K562 (cell line): ENCODE measurements around the gene ACP1. TPM values are rescaled to one million over a fixed set of nuclear protein-coding genes. Genes with fewer than 3 reads are reported as not detected.
A peak's percentile ranks its signal among the peaks of the same experiment; 100 is the strongest.

Experiments
- ATAC-seq: fragments of 200-7000 bp; cut with Tn5 transposase; 3 replicates; pipeline ENCODE4 v1.9.1; 2020; ENCODE audit warnings: moderate library complexity
- BruUV-seq: library from RNA; stranded (reverse); fragments of 400-500 nt; replicated peaks from 2 replicates; lab custom pipeline; 2021; lab: Mats Ljungman, UMichigan
- CTCF ChIA-PET: fragments of 300-600 bp; formaldehyde crosslinking; extraction: SDS; loops from one replicate; lab custom pipeline; 2021; ENCODE audit warnings: low intra/inter-chr PET ratio; lab: Yijun Ruan, JAX
- POLR2A ChIA-PET: fragments of 300-600, 350-650 bp; sonication (Branson Sonifier 250); formaldehyde crosslinking; extraction: SDS; loops from one replicate; lab custom pipeline; 2021; ENCODE audit warnings: antibody characterized with exemption, inconsistent platforms; lab: Yijun Ruan, JAX
- DNase-seq, 4 experiments: peaks; one replicate each; pipeline versions ENCODE4 v3.0.0 to v3.0.0-alpha.2; 2011 to 2018; ENCODE audit warnings: low spot score in 3 of 4, mixed read lengths in 3 of 4; ENCODE audit errors: extremely low read depth in 1 of 4
- FAIRE-seq: peaks from 2 replicates; lab custom pipeline; 2011; peaks lifted over from hg19 to GRCh38; lab: Jason Lieb, UNC
- H2AFZ ChIP-seq: 2 replicates; pipeline ENCODE4 v1.6.0; 2011; ENCODE audit warnings: low read depth, low read length, control low read depth, inconsistent platforms
- H3K27ac ChIP-seq: fragments of 200-600 bp; 3 replicates; pipeline ENCODE4 v1.8.0; 2011; ENCODE audit warnings: low read depth, mild to moderate bottlenecking, control low read depth, inconsistent platforms, low read length, moderate library complexity, mixed read lengths; ENCODE audit errors: extremely low read depth
- H3K27me3 ChIP-seq, 2 experiments: fragments of 300-600 bp in 1 of 2; 2 replicates in 1 of 2; 3 replicates in 1 of 2; pipeline versions ENCODE4 v1.6.0 to v1.8.0; 2011; ENCODE audit warnings: inconsistent platforms in 2 of 2, low read length in 2 of 2, mild to moderate bottlenecking in 1 of 2, mixed read lengths in 1 of 2, moderate library complexity in 1 of 2; ENCODE audit not compliant: control insufficient read depth in 2 of 2, insufficient read depth in 2 of 2
- H3K36me3 ChIP-seq: fragments of 300-600 bp; 3 replicates; pipeline ENCODE4 v1.8.0; 2011; ENCODE audit warnings: mild to moderate bottlenecking, low read length, inconsistent platforms; ENCODE audit not compliant: control insufficient read depth, insufficient read depth
- H3K4me1 ChIP-seq, 2 experiments: fragments of 200-600 bp in 1 of 2; replicated peaks in 1 of 2; 2 replicates in 1 of 2; 3 replicates in 1 of 2; pipeline versions ENCODE4 v1.5.1 to v1.8.0; 2011; ENCODE audit warnings: inconsistent platforms in 2 of 2, low read length in 2 of 2, mild to moderate bottlenecking in 1 of 2, mixed read lengths in 1 of 2, moderate library complexity in 1 of 2; ENCODE audit not compliant: control insufficient read depth in 2 of 2, insufficient read depth in 2 of 2
- H3K4me2 ChIP-seq: 2 replicates; pipeline ENCODE4 v1.6.1; 2011; ENCODE audit warnings: low read length, control low read depth, inconsistent platforms, mixed read lengths; ENCODE audit not compliant: insufficient read depth
- H3K4me3 ChIP-seq: fragments of 200-600 bp; sonication (generic), shearing (Covaris generic); 2 replicates; pipeline ENCODE4 v1.5.1; 2016; ENCODE audit warnings: control low read depth, inconsistent platforms
- H3K79me2 ChIP-seq: fragments of 200-600 bp; 3 replicates; pipeline ENCODE4 v1.8.0; 2011; ENCODE audit warnings: low read length, inconsistent platforms; ENCODE audit not compliant: control insufficient read depth, insufficient read depth
- H3K9ac ChIP-seq, 2 experiments: 2 replicates each; pipeline versions ENCODE4 v1.6.0 to v1.6.1; 2011; ENCODE audit warnings: low read depth in 2 of 2, low read length in 2 of 2, control low read depth in 1 of 2, inconsistent platforms in 1 of 2, mild to moderate bottlenecking in 1 of 2, mixed read lengths in 1 of 2; ENCODE audit not compliant: insufficient read depth in 1 of 2
- H3K9me1 ChIP-seq: one replicate; pipeline ENCODE4 v1.6.0; 2011; ENCODE audit warnings: inconsistent platforms, mild to moderate bottlenecking, low read length, moderate library complexity; ENCODE audit not compliant: control insufficient read depth, insufficient read depth
- H3K9me3 ChIP-seq: replicated peaks from 2 replicates; pipeline ENCODE4 v1.5.1; 2011; ENCODE audit warnings: low read depth, low read length, inconsistent platforms; ENCODE audit not compliant: control insufficient read depth, insufficient read depth
- H4K20me1 ChIP-seq: replicated peaks from 2 replicates; pipeline ENCODE4 v1.6.1; 2011; ENCODE audit warnings: low read length, inconsistent platforms, mixed read lengths; ENCODE audit not compliant: control insufficient read depth, insufficient read depth
- EP300 ChIP-seq: IDR thresholded peaks from 2 replicates; pipeline ENCODE4 v1.6.1; 2012; ENCODE audit warnings: low read length, improper control_type of control experiment
- MAFG ChIP-seq: fragments of 450-650 bp; conservative IDR thresholded peaks from 2 replicates; pipeline ENCODE4 v1.6.1; 2016; ENCODE audit warnings: missing genetic modification characterization, missing compliant biosample characterization
- MEIS2 ChIP-seq: fragments of 450-650 bp; IDR thresholded peaks from 2 replicates; pipeline ENCODE4 v1.6.1; 2014; ENCODE audit warnings: mild to moderate bottlenecking; ENCODE audit not compliant: partially characterized antibody
- ZNF165 ChIP-seq: fragments of 250-450 bp; sonication (Bioruptor Pico); IDR thresholded peaks from 2 replicates; pipeline ENCODE4 v1.4.0; 2020; ENCODE audit warnings: borderline replicate concordance
- WGBS: fragments of 100-300 bp; shearing (Covaris generic); methylation state at CpG from one replicate; pipeline ENCODE4 v1.1.6; 2016; ENCODE audit warnings: low coverage, mixed read lengths; ENCODE audit not compliant: insufficient coverage; ENCODE audit errors: missing lambda C conversion rate; 5-methylcytosine and 5-hydroxymethylcytosine counted together
- in situ Hi-C: fragments of 300-500 bp; cut with MboI; formaldehyde crosslinking; loops from 4 replicates; pipeline ENCODE4 v1.15.0; 2018; ENCODE audit warnings: inconsistent platforms, mixed read lengths
- intact Hi-C: fragments of 100-400 bp; cut with micrococcal nuclease; formaldehyde crosslinking; loops from 2 replicates; pipeline ENCODE4 v1.14.2; 2022
- polyA plus RNA-seq, 8 experiments: library from polyadenylated mRNA; depleted of rRNA in 4 of 8; stranded (reverse) in 5 of 8; unstranded in 3 of 8; fragments of >200 nt; fragmentation: Nextera tagmentation in 2 of 8; fragmentation: Illumina TruSeq in 1 of 8; extraction: Ambion mirVana in 2 of 8; extraction: Trizol in 1 of 8; gene quantifications; 2 replicates each; pipeline versions ENCODE4 v1.2.1 to v1.2.3, GENCODE V29; 2011 to 2014; ENCODE audit warnings: inconsistent platforms in 1 of 8, missing spikeins in 1 of 8
- total RNA-seq, 7 experiments: library from RNA; depleted of rRNA in 6 of 7; stranded (reverse); fragments of >200 nt in 6 of 7; fragmentation: Illumina TruSeq in 2 of 7; extraction: Trizol in 2 of 7; gene quantifications; 2 replicates each; pipeline versions ENCODE4 v1.2.1 to v1.2.3, GENCODE V29; 2011 to 2021; ENCODE audit warnings: low replicate concordance in 1 of 7
- TF ChIP-seq, protein P1 (sequence below), 2 experiments: IDR thresholded peaks in 1 of 2; conservative IDR thresholded peaks in 1 of 2; 2 replicates each; pipeline ENCODE4 v1.6.1; 2016; ENCODE audit warnings: low read depth in 2 of 2, mild to moderate bottlenecking in 1 of 2, missing compliant biosample characterization in 1 of 2, missing genetic modification characterization in 1 of 2, moderate library complexity in 1 of 2
- TF ChIP-seq, protein P2 (sequence below): fragments of 250-450 bp; sonication (Bioruptor Pico); IDR thresholded peaks from 2 replicates; pipeline ENCODE4 v1.6.1; 2021; ENCODE audit warnings: mild to moderate bottlenecking

The ACP1 gene
- total and polyA plus RNA-seq, 9 of the 15 experiments (the other 6 are each of a cell fraction or from before 2014, with no cell fraction given): 139 to 493 (median 189) TPM

DNA sequence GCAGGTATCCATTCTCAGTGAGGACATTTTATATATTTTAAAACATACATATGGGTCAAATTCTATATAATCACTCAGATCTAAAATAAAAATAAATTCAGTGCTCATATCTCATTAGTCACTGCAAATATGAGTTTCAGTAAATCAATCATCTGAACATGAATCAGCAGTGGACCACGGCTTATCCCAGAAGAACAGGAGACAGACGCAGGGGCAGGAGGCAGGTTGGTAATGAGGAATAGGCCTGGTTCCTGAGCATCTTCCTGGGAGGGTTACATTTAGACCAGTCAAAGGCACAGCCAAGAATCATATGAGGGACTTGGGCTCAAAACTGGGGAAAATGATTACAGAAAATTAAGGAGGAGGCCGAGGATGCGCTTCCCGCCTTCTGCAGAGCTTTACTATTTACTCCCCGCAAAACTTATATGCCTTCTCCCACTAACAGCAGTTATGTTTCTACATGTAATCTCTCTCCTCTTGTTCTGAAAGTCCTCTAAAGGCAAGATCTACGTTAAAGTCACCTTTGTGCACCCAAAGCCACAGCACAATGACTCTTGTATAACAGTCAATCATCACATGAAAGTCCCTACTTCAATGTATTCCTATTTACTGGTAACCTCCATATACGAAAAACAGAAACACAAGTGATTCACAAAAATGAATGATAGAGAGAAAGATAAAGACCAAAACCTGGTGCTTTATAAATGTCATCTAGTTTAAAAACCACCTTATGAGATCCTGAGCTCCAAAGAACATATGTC, 36.0 kb upstream of the ACP1 start:
- H3K27me3 ChIP-seq: no peaks in the 10 kb centered on the region; a peak in 1 of 5 replicates
- no peaks in the 10 kb centered on the region for H3K36me3 ChIP-seq
- H4K20me1 ChIP-seq: no peaks in the 10 kb centered on the region
- intact Hi-C loops: no loop called here
- H3K9me3 ChIP-seq: no peaks in the 10 kb centered on the region
- no peaks in the 10 kb centered on the region for H3K79me2 ChIP-seq
- no peaks in the 10 kb centered on the region for H3K9me1 ChIP-seq
- BruUV-seq: no TSS peak
- H3K4me1 ChIP-seq: no peaks in the 10 kb centered on the region; a peak in 1 of 5 replicates
- ChIA-PET CTCF (no interaction called here), POLR2A (interaction anchor here (0.6 to 1.0 kb wide), 2 partner anchors 12 to 55 kb away, joined by 3 read pairs; no protein-coding TSS in a partner anchor)
- no peak overlapping the region for H3K4me3 ChIP-seq
- no peak overlapping the region for H3K27ac ChIP-seq
- no peak for DNase-seq
- no peak for FAIRE-seq
- no peak overlapping the region for H2AFZ ChIP-seq
- in situ Hi-C loops: no loop called here
- 22% methylated on average over 8 of the region's 8 CpGs for WGBS
- H3K9ac ChIP-seq: no peak overlapping the region
- ATAC-seq: no peak
- TF ChIP-seq, protein P1, sequence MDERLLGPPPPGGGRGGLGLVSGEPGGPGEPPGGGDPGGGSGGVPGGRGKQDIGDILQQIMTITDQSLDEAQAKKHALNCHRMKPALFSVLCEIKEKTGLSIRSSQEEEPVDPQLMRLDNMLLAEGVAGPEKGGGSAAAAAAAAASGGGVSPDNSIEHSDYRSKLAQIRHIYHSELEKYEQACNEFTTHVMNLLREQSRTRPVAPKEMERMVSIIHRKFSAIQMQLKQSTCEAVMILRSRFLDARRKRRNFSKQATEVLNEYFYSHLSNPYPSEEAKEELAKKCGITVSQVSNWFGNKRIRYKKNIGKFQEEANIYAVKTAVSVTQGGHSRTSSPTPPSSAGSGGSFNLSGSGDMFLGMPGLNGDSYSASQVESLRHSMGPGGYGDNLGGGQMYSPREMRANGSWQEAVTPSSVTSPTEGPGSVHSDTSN (CRISPR knock-in tag; IDR thresholded peaks at IDR 0.05; ENCODE audit: low read depth): no peak
- TF ChIP-seq, protein P1 (tag; conservative IDR thresholded peaks at IDR 0.05; ENCODE audit: low read depth): peak; percentile 25; the same call in 1 of the 2 replicates
- TF ChIP-seq ZNF165 (no peak), MEIS2 (peak; percentile 48), MAFG (no peak), EP300 (no peak)
- TF ChIP-seq, protein P2, sequence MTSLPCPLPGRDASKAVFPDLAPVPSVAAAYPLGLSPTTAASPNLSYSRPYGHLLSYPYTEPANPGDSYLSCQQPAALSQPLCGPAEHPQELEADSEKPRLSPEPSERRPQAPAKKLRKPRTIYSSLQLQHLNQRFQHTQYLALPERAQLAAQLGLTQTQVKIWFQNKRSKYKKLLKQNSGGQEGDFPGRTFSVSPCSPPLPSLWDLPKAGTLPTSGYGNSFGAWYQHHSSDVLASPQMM (CRISPR knock-in tag): no peak
- H3K4me2 ChIP-seq: no peak overlapping the region
